ENCODE results near the gene GNAT1.

Gene GNAT1

GRCh38 chr3:50217681-50218080, 26.3 kb downstream of the GNAT1 start:
- no peak overlapping the region for H3K4me3 ChIP-seq (ENCODE audit: low read depth, low read length)
- no peak for TF ChIP-seq CTCF (IDR thresholded peaks at IDR 0.05; ENCODE audit: insufficient read depth, low read length, missing control alignments)
- ChIA-PET POLR2A (no interaction called here), CTCF (interaction anchor here (1.3 to 47.4 kb wide), 7 partner anchors 6 to 100 kb away, joined by 4 to 1609 read pairs (median 365); partner anchors contain the start of genes GNAT1, LSMEM2, SEMA3B and SLC38A3)
- no peak for DNase-seq (ENCODE audit: low read depth, low spot score)

GRCh38 chr3:50218448-50218847, 27.0 kb downstream of the GNAT1 start:
- ChIA-PET POLR2A (no interaction called here), CTCF (interaction anchor here (1.3 to 47.4 kb wide), 7 partner anchors 5 to 101 kb away, joined by 4 to 1609 read pairs (median 365); partner anchors contain the start of genes GNAT1, LSMEM2, SEMA3B and SLC38A3)
- no peak for DNase-seq (ENCODE audit: low read depth, low spot score)
- H3K4me3 ChIP-seq (ENCODE audit: low read depth, low read length) = no peak overlapping the region
- TF ChIP-seq CTCF (IDR thresholded peaks at IDR 0.05; ENCODE audit: insufficient read depth, low read length, missing control alignments) = no peak

- DNase-seq (ENCODE audit: low read depth, low spot score) = no peak
- POLR2A ChIA-PET = interaction anchor here (0.6 kb wide), 1 partner anchor 90 kb away, joined by 3 read pairs; no protein-coding TSS in a partner anchor
- CTCF ChIA-PET = interaction anchor here (0.8 to 47.4 kb wide), 6 partner anchors 4 to 96 kb away, joined by 3 to 1609 read pairs (median 365); partner anchors contain the start of genes GNAT1, LSMEM2, SEMA3B and SLC38A3
- H3K4me3 ChIP-seq (ENCODE audit: low read depth, low read length) = no peak overlapping the region
- no peak for TF ChIP-seq CTCF (IDR thresholded peaks at IDR 0.05; ENCODE audit: insufficient read depth, low read length, missing control alignments)
Measured at GRCh38 chr3:50219285-50219684, 27.9 kb downstream of the GNAT1 start.

GRCh38 chr3:50220109-50220508, 28.7 kb downstream of the GNAT1 start:
- POLR2A ChIA-PET = no interaction called here
- CTCF ChIA-PET = interaction anchor here (1.1 to 47.4 kb wide), 5 partner anchors 3 to 46 kb away, joined by 3 to 1609 read pairs (median 365); partner anchors contain the start of genes GNAT1, LSMEM2, SEMA3B and SLC38A3
- H3K4me3 ChIP-seq (ENCODE audit: low read depth, low read length) = no peak overlapping the region
- no peak for TF ChIP-seq CTCF (IDR thresholded peaks at IDR 0.05; ENCODE audit: insufficient read depth, low read length, missing control alignments)
- no peak for DNase-seq (ENCODE audit: low read depth, low spot score)

GRCh38 chr3:50221051-50221410, 29.6 kb downstream of the GNAT1 start:
- TF ChIP-seq CTCF (IDR thresholded peaks at IDR 0.05; ENCODE audit: insufficient read depth, low read length, missing control alignments) = no peak
- no peak for DNase-seq (ENCODE audit: low read depth, low spot score)
- POLR2A ChIA-PET = no interaction called here
- CTCF ChIA-PET = interaction anchor here (1.1 to 47.4 kb wide), 5 partner anchors 9 to 100 kb away, joined by 3 to 1609 read pairs (median 365); partner anchors contain the start of genes GNAT1, LSMEM2, SEMA3B and SLC38A3
- H3K4me3 ChIP-seq (ENCODE audit: low read depth, low read length) = no peak overlapping the region

GRCh38 chr3:50221411-50222168, 30.2 kb downstream of the GNAT1 start:
- no peak for DNase-seq (ENCODE audit: low read depth, low spot score)
- CTCF ChIA-PET = interaction anchor here (1.0 to 47.4 kb wide), 6 partner anchors 8 to 101 kb away, joined by 3 to 1609 read pairs (median 185); partner anchors contain the start of genes GNAT1, LSMEM2, SEMA3B and SLC38A3

More at GRCh38 chr3:50221411-50222168, 30.2 kb downstream of the GNAT1 start:
- POLR2A ChIA-PET = no interaction called here
- TF ChIP-seq CTCF (IDR thresholded peaks at IDR 0.05; ENCODE audit: insufficient read depth, low read length, missing control alignments) = no peak
- H3K4me3 ChIP-seq (ENCODE audit: low read depth, low read length) = no peak overlapping the region
